LNCAP (cell line): ENCODE measurements around the gene VSNL1.

Source experiments
- TF ChIP-seq, protein P1 (sequence below): fragments of 450-650 bp; IDR thresholded peaks from 2 replicates; pipeline ENCODE4 v1.5.1; 2017; ENCODE audit warnings: mild to moderate bottlenecking

The VSNL1 gene

DNA sequence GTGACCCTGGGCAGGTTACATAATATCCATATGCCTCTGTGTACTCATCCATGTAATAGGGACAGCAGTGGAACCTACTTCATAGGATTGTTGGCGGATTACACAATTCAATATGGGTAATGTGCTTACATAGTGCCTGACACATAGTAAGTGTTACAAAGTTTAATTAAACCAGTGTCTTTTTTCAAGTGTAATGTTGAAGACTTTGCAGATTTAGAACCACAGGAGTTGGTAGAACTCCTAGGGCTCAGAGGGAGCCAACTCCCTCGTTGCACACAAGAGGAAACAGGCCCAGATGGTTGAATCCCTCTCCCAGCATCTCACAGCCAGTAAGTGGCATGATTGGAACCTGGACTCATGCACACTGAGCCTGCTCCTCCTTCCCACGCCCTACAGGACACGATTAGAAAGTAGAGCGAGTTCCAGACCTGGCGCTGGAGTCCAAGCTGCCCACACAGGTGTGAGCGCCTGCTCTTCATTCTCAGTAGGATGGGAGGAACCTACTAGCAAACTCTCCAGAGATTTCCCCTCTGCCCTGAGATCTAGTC is 97.8 kb downstream of the VSNL1 start:
- TF ChIP-seq, protein P1, sequence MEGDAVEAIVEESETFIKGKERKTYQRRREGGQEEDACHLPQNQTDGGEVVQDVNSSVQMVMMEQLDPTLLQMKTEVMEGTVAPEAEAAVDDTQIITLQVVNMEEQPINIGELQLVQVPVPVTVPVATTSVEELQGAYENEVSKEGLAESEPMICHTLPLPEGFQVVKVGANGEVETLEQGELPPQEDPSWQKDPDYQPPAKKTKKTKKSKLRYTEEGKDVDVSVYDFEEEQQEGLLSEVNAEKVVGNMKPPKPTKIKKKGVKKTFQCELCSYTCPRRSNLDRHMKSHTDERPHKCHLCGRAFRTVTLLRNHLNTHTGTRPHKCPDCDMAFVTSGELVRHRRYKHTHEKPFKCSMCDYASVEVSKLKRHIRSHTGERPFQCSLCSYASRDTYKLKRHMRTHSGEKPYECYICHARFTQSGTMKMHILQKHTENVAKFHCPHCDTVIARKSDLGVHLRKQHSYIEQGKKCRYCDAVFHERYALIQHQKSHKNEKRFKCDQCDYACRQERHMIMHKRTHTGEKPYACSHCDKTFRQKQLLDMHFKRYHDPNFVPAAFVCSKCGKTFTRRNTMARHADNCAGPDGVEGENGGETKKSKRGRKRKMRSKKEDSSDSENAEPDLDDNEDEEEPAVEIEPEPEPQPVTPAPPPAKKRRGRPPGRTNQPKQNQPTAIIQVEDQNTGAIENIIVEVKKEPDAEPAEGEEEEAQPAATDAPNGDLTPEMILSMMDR: no peak

DNA sequence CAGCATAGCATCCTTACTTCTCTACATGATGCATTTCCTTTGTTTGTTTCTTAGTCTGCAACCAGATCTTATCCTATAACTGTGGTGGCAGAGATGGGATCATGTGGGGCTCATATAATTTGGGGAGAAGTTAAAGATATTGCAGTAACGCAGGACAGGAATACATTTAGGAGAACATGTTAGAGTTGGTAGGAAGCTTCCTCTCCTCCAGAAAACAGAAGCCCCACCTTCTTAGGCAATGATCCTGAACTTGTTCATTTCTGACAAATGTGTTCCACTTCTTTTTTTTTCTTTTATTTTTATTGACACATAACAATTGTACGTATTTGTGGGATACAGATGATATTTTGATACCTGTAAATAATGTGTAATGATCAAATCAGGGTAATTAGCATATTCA is 99.9 kb downstream of the VSNL1 start:
- TF ChIP-seq, protein P1: no peak

DNA sequence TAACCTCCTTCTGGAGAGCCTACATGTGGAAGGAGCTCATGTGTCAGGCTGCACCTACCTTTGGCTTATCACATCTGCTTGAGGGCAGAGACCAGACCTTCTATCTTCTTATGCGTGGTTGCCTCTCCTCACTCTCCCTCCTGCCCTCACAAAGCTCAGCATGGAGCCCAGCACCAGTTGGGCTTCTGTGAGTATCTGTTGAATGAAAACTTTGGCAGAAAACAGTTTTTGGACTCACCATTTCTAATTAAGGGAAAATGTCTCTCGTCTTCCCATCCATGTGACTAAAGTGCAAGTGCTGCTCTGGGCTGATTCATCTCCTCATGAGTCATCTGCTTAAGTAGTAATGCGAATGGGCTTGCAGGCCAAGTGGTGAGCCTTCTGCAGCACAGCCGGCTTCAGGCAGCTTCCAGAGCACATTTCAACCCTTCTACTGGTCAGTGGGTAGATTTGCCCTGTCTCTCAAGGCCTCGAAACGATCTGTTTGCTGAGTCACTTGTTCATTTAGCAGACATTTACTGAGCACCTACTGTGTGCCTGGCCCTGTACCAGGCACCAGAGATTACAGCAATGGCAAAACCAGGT is 102.6 kb downstream of the VSNL1 start:
- TF ChIP-seq, protein P1: no peak

DNA sequence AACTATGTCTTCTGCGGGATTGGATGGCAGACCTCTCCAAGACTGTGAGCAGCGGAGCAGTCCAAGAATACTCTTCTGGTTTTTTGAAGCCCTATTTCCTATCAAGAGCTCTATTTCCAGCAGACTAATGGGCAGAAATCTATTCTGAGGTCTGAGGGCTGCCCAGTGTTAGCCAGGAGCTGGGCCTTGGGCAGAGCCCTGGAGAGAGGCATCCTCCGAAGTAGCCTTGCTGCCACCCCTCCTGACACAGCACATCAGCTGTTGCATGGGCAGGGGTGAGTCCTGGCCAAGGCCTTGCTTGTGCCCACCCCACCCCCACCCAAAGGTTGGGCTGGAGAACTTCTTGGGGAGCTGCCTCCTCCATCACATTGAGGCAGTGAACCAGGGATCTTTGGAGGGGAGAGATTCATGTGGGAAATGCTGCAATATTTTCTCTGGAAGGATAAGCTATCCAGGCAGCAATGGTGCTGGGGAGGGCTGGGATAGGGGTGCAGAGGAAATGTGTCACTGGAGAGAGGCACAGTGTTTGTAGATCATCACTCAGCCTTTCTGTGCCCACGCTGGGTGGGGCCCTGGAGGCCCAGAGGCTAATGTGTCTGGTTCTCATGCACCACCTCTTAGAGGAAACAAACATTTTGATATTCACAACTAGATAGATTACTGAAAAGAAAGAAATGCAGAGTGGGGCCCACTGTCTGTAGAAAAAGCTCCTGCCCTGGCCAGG is 104.7 kb downstream of the VSNL1 start:
- TF ChIP-seq, protein P1: no peak

DNA sequence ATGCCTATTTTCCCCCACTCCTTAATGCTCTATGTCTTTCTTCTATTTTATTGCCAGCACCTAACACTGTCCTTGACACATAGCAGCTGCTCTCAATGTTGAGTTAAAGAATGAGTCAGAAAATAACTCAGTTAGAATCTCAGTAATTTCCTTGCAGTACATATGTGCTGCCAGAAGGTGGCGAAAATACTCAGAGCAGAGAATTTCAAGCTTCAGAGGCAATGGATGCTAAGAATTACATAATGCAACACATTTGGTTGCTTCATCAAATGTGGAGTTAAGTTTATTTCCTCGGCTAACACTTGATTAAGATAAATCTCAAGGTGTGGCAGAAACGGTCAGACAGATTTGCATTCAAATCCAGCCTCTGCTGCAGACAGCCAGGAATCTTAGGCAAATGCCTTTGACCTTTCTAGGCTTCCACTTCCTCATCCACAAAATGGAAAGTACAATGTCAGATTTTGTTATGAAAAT is 105.6 kb downstream of the VSNL1 start:
- TF ChIP-seq, protein P1: peak; percentile 73

DNA sequence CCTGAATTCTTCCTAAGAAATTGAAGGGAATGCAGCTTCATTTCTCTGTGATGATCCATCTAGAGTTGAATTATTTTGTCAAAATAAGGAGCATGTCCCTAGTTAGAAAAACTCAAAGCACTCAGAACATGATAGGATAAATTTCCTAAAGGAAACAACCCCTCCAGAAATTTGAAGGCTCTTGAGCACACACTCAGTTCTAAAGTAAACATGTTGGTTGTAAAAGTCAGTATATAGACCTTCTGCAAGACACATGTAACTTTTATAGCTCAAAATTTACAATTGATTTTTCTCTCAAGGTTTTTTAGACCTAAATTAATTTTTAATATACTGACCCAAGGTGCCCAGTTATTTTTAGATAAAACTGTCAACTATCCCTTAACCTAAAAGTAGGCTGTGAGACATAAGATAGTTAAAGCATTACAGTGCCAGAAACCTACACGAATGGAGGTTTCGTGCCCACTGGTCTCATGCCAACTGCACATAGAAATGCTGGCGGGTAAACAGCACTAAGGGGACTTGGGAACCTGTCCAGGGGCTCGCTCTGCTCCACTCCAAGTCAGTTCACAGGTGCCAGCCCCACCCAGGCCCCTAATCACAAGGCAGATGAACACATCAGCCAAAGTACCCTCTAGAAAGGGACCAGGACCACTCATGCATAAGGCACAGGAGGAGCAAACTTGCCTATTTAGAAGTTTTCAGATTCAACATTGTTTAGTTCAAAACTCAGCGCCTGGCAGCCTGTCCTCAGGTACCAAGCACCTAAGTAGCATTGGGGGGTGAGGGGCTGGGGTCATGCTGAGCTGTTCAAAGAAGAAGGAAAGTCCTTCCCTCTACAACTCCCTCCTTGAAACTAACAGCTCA is 106.6 kb downstream of the VSNL1 start:
- TF ChIP-seq, protein P1: no peak

DNA sequence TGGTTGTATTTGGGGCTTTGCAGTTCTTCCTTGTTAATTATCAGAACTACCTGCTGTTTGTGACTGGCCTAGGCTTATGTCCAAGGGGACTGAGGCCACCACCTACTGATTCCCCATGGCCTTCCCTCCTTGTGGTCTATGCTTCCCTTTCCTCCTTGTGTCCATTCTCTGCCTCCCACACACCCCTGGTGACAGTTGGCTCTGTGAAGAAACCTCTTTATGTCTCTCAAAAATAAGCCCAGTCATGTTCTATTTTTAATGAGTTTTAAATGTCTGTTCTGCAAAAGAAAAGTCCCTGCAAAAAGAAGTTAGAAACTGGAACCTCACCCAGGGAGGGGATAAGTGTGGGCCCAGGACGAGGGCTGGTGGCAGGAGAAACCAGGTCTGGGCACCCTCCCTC is 108.1 kb downstream of the VSNL1 start:
- TF ChIP-seq, protein P1: no peak
